Measurements from ENCODE around the gene GRIN1. TPM values are rescaled to one million over a fixed set of nuclear protein-coding genes. Genes with fewer than 3 reads are reported as not detected.

The GRIN1 gene
- total and polyA plus RNA-seq, 2 of the 13 experiments (the other 11 are each of a cell fraction or from before 2014, with no cell fraction given) = 0.13 TPM; not detected in 1

- TF ChIP-seq ZGPAT (CRISPR knock-in tag; IDR thresholded peaks at IDR 0.05) (no peak), FOXO1 (CRISPR knock-in tag; IDR thresholded peaks at IDR 0.05) (0 out of 2 replicates have a peak, but pooled peaks have one; percentile 5), ISL2 (CRISPR knock-in tag; IDR thresholded peaks at IDR 0.05) (no peak), ZNF580 (CRISPR knock-in tag; IDR thresholded peaks at IDR 0.05; ENCODE audit: borderline replicate concordance, low read depth) (0 out of 2 replicates have a peak, but pooled peaks have one; percentile 7), ZNF878 (CRISPR knock-in tag; IDR thresholded peaks at IDR 0.05) (no peak), ELF1 (CRISPR knock-in tag; IDR thresholded peaks at IDR 0.05) (peak; percentile 49), ZNF800 (CRISPR knock-in tag; IDR thresholded peaks at IDR 0.05) (peak; percentile 72), HNRNPL (IDR thresholded peaks at IDR 0.05; ENCODE audit: low read depth, low read length) (0 out of 2 replicates have a peak, but pooled peaks have one; percentile 82), ZNF335 (CRISPR knock-in tag; IDR thresholded peaks at IDR 0.05) (0 out of 2 replicates have a peak, but pooled peaks have one; percentile 34), NFE2L1 (CRISPR knock-in tag; IDR thresholded peaks at IDR 0.05; ENCODE audit: borderline replicate concordance) (no peak), MAX (IDR thresholded peaks at IDR 0.05) (no peak), ELF3 (CRISPR knock-in tag; IDR thresholded peaks at IDR 0.05) (peak; percentile 58; the same call in 1 of the 2 replicates), SCMH1 (CRISPR knock-in tag; IDR thresholded peaks at IDR 0.05; ENCODE audit: borderline replicate concordance) (no peak), CHCHD3 (CRISPR knock-in tag; IDR thresholded peaks at IDR 0.05) (0 out of 2 replicates have a peak, but pooled peaks have one; percentile 51), ZNF337 (CRISPR knock-in tag; IDR thresholded peaks at IDR 0.05; ENCODE audit: borderline replicate concordance, low read depth) (peak; percentile 73; the same call in 1 of the 2 replicates), ZSCAN9 (CRISPR knock-in tag; IDR thresholded peaks at IDR 0.05; ENCODE audit: borderline replicate concordance) (no peak; the same call in 1 of the 2 replicates), ZNF646 (CRISPR knock-in tag; IDR thresholded peaks at IDR 0.05) (no peak), SMYD3 (CRISPR knock-in tag; IDR thresholded peaks at IDR 0.05) (no peak), RFXANK (CRISPR knock-in tag; IDR thresholded peaks at IDR 0.05) (no peak)
Measured at GRCh38 chr9:137217276-137218211, 78.6 kb downstream of the GRIN1 start (continued).

Data from HepG2 (cell line).